Measurements from ENCODE around the gene C1R. TPM values are rescaled to one million over a fixed set of nuclear protein-coding genes. Genes with fewer than 3 reads are reported as not detected.
"Not testable (repeated sequence)": the region's sequence is repeated elsewhere in the genome, so short reads cannot be mapped to it uniquely, and the experiment has no call there.

The C1R gene
- total RNA-seq, 2 experiments from 2014 or later: 0.30 TPM; not detected in 1

- Histone ChIP-seq H3K27ac (ENCODE audit: low read depth, low read length, poor library complexity, severe bottlenecking) (no peak overlapping the region), H3K4me1 (ENCODE audit: insufficient read depth, low read length, poor library complexity, severe bottlenecking) (peaks cover 10% of the 10 kb centered on the region), H3K9me3 (ENCODE audit: low read length) (peaks cover 16% of the 10 kb centered on the region), H3K4me2 (ENCODE audit: low read length) (peak overlapping the region; percentile 66), H3K9me2 (ENCODE audit: insufficient read depth, low read length) (no peaks in the 10 kb centered on the region), H2AFZ (ENCODE audit: low read length) (peak overlapping the region; percentile 79), H4K20me1 (ENCODE audit: insufficient read depth, low read length) (no peaks in the 10 kb centered on the region), H3K79me2 (ENCODE audit: insufficient read depth, low read depth, low read length) (no peaks in the 10 kb centered on the region), H3K4me3 (ENCODE audit: low read depth, low read length, poor library complexity, severe bottlenecking) (peak overlapping the region; percentile 65), H3K36me3 (ENCODE audit: insufficient read depth, low read length) (no peaks in the 10 kb centered on the region)
- ChIA-PET POLR2A (interaction anchor here (0.6 to 3.1 kb wide), 6 partner anchors 12 to 1690 kb away, joined by 3 to 18 read pairs (median 3); partner anchors contain the start of genes C12orf57, CDCA3, RNU7-1 and USP5), CTCF (ENCODE audit: unreplicated experiment) (interaction anchor here (0.6 kb wide), 2 partner anchors 128 to 906 kb away, joined by 3 to 6 read pairs; no protein-coding TSS in a partner anchor)
- BruUV-seq (replicated peaks): no TSS peak
- DNase-seq (ENCODE audit: low spot score): peak; percentile 75
- TF ChIP-seq EZH2phosphoT487 (IDR thresholded peaks at IDR 0.05; ENCODE audit: borderline replicate concordance, low read depth, low read length): no peak
- TF ChIP-seq, protein P1, sequence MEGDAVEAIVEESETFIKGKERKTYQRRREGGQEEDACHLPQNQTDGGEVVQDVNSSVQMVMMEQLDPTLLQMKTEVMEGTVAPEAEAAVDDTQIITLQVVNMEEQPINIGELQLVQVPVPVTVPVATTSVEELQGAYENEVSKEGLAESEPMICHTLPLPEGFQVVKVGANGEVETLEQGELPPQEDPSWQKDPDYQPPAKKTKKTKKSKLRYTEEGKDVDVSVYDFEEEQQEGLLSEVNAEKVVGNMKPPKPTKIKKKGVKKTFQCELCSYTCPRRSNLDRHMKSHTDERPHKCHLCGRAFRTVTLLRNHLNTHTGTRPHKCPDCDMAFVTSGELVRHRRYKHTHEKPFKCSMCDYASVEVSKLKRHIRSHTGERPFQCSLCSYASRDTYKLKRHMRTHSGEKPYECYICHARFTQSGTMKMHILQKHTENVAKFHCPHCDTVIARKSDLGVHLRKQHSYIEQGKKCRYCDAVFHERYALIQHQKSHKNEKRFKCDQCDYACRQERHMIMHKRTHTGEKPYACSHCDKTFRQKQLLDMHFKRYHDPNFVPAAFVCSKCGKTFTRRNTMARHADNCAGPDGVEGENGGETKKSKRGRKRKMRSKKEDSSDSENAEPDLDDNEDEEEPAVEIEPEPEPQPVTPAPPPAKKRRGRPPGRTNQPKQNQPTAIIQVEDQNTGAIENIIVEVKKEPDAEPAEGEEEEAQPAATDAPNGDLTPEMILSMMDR (conservative IDR thresholded peaks at IDR 0.05; ENCODE audit: low read length): no peak
- intact Hi-C loops (cut with micrococcal nuclease; ENCODE audit: unreplicated experiment): loop anchor here (2.0 to 5.0 kb wide), 4 partner anchors 91 to 236 kb away; partner anchors contain the start of genes C12orf57, LPCAT3 and SPSB2
Observed at GRCh38 chr12:7108003-7108795, 16.0 kb upstream of the C1R start.

DNA sequence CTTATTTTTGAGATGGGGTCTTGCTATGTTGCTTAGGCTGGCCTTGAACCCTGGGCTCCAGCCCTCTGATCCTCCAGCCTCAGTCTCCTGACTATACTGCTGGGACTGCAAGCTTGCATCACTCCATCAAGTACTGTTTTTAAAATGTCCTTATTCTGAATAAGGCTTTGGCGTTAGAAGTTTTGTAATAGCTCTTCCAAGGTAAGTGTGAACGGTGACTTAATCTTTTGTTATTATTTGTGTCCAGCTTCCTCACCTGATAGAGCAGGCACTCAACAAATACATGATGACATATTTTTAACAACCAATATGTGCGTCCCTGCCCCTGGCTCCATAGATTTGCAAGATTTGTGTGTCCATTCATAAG, 15.4 kb upstream of the C1R start:
- peaks cover 10% of the 10 kb centered on the region for H3K4me1 ChIP-seq (ENCODE audit: insufficient read depth, low read length, poor library complexity, severe bottlenecking)
- BruUV-seq (replicated peaks): no TSS peak

GRCh38 chr12:7107181-7107580, 14.9 kb upstream of the C1R start:
- H3K4me1 ChIP-seq (ENCODE audit: insufficient read depth, low read length, poor library complexity, severe bottlenecking); H3K9me2 ChIP-seq (ENCODE audit: insufficient read depth, low read length); H3K27ac ChIP-seq (ENCODE audit: low read depth, low read length, poor library complexity, severe bottlenecking); CTCF ChIA-PET (ENCODE audit: unreplicated experiment); H2AFZ ChIP-seq (ENCODE audit: low read length); H3K79me2 ChIP-seq (ENCODE audit: insufficient read depth, low read depth, low read length); H3K4me2 ChIP-seq (ENCODE audit: low read length); H3K36me3 ChIP-seq (ENCODE audit: insufficient read depth, low read length); DNase-seq (ENCODE audit: low spot score); H4K20me1 ChIP-seq (ENCODE audit: insufficient read depth, low read length); H3K4me3 ChIP-seq (ENCODE audit: low read depth, low read length, poor library complexity, severe bottlenecking); BruUV-seq (replicated peaks): not testable (repeated sequence)
- intact Hi-C loops (cut with micrococcal nuclease; ENCODE audit: unreplicated experiment): loop anchor here (5.0 kb wide), 2 partner anchors 90 to 235 kb away; partner anchors contain the start of genes LPCAT3 and SPSB2
- POLR2A ChIA-PET: interaction anchor here (1.4 to 3.1 kb wide), 2 partner anchors 11 to 163 kb away, joined by 3 to 18 read pairs; partner anchors contain the start of genes C12orf57 and RNU7-1
- H3K9me3 ChIP-seq (ENCODE audit: low read length): peaks cover 16% of the 10 kb centered on the region

More for the DNA sequence above, 15.4 kb upstream of the C1R start:
- ChIA-PET CTCF (ENCODE audit: unreplicated experiment) (no interaction called here), POLR2A (interaction anchor here (0.6 to 3.1 kb wide), 5 partner anchors 12 to 1691 kb away, joined by 3 to 18 read pairs (median 3); partner anchors contain the start of genes C12orf57, CDCA3, RNU7-1 and USP5)
- Histone ChIP-seq H2AFZ (ENCODE audit: low read length) (no peak overlapping the region), H3K4me3 (ENCODE audit: low read depth, low read length, poor library complexity, severe bottlenecking) (no peak overlapping the region), H3K4me2 (ENCODE audit: low read length) (no peak overlapping the region), H3K9me2 (ENCODE audit: insufficient read depth, low read length) (no peaks in the 10 kb centered on the region), H3K9me3 (ENCODE audit: low read length) (peaks cover 16% of the 10 kb centered on the region), H3K27ac (ENCODE audit: low read depth, low read length, poor library complexity, severe bottlenecking) (no peak overlapping the region), H3K79me2 (ENCODE audit: insufficient read depth, low read depth, low read length) (no peaks in the 10 kb centered on the region), H3K36me3 (ENCODE audit: insufficient read depth, low read length) (no peaks in the 10 kb centered on the region), H4K20me1 (ENCODE audit: insufficient read depth, low read length) (no peaks in the 10 kb centered on the region)
- DNase-seq (ENCODE audit: low spot score): no peak
- intact Hi-C loops (cut with micrococcal nuclease; ENCODE audit: unreplicated experiment): loop anchor here (2.0 to 5.0 kb wide), 4 partner anchors 90 to 235 kb away; partner anchors contain the start of genes C12orf57, LPCAT3 and SPSB2
- no peak for TF ChIP-seq EZH2phosphoT487 (IDR thresholded peaks at IDR 0.05; ENCODE audit: borderline replicate concordance, low read depth, low read length)
- TF ChIP-seq, protein P1 (conservative IDR thresholded peaks at IDR 0.05; ENCODE audit: low read length): no peak
